KBM-7 (cell line): ENCODE measurements around the gene ZNF813.
"Not testable (repeated sequence)": the region's sequence is repeated elsewhere in the genome, so short reads cannot be mapped to it uniquely, and the experiment has no call there.

Experiments used
- DNase-seq: peaks from one replicate; pipeline ENCODE4 v3.0.0-alpha.2; 2015
- in situ Hi-C: fragments of 300-500 bp; cut with MboI; formaldehyde crosslinking; loops from 2 replicates; pipeline ENCODE4 v1.14.3; 2020; ENCODE audit warnings: low sequenced_read_pairs, low pct_unique_long_range_greater_than_20kb, mixed read lengths

The ZNF813 gene

GRCh38 chr19:53474832-53475231, 7.3 kb downstream of the ZNF813 start:
- DNase-seq, in situ Hi-C loops: not testable (repeated sequence)

- DNase-seq, in situ Hi-C loops: not testable (repeated sequence)
Observed at GRCh38 chr19:53475470-53475869, 7.9 kb downstream of the ZNF813 start.

GRCh38 chr19:53483751-53484150, 16.2 kb downstream of the ZNF813 start:
- in situ Hi-C loops, DNase-seq: not testable (repeated sequence)

- in situ Hi-C loops, result no loop called here
Observed at GRCh38 chr19:53485046-53486004, 17.8 kb downstream of the ZNF813 start.

GRCh38 chr19:53492153-53492552, 24.6 kb downstream of the ZNF813 start:
- no peak for DNase-seq
- in situ Hi-C loops, result no loop called here

More at GRCh38 chr19:53485046-53486004, 17.8 kb downstream of the ZNF813 start:
- DNase-seq, result no peak

- DNase-seq, in situ Hi-C loops: not testable (repeated sequence)
Observed at GRCh38 chr19:53497311-53498023, 29.9 kb downstream of the ZNF813 start.

- DNase-seq, in situ Hi-C loops: not testable (repeated sequence)
Observed at GRCh38 chr19:53498024-53498395, 30.5 kb downstream of the ZNF813 start.

- in situ Hi-C loops, DNase-seq: not testable (repeated sequence)
Observed at GRCh38 chr19:53503151-53503550, 35.6 kb downstream of the ZNF813 start.

GRCh38 chr19:53503671-53504364, 36.3 kb downstream of the ZNF813 start:
- DNase-seq, in situ Hi-C loops: not testable (repeated sequence)

GRCh38 chr19:53504365-53504703, 36.8 kb downstream of the ZNF813 start:
- DNase-seq, in situ Hi-C loops: not testable (repeated sequence)

GRCh38 chr19:53504885-53505284, 37.4 kb downstream of the ZNF813 start:
- in situ Hi-C loops, result no loop called here
- no peak for DNase-seq

GRCh38 chr19:53506728-53507127, 39.2 kb downstream of the ZNF813 start:
- in situ Hi-C loops, result no loop called here

GRCh38 chr19:53507523-53508442, 40.2 kb downstream of the ZNF813 start:
- no peak for DNase-seq
- in situ Hi-C loops, result no loop called here

More at GRCh38 chr19:53506728-53507127, 39.2 kb downstream of the ZNF813 start:
- no peak for DNase-seq

GRCh38 chr19:53509443-53509842, 41.9 kb downstream of the ZNF813 start:
- no peak for DNase-seq
- in situ Hi-C loops, result no loop called here

- DNase-seq, result no peak
- in situ Hi-C loops, result no loop called here
Observed at GRCh38 chr19:53509845-53510244, 42.3 kb downstream of the ZNF813 start.

- no peak for DNase-seq
- in situ Hi-C loops, result no loop called here
Observed at GRCh38 chr19:53511357-53511756, 43.8 kb downstream of the ZNF813 start.

GRCh38 chr19:53511933-53512374, 44.4 kb downstream of the ZNF813 start:
- in situ Hi-C loops, result no loop called here
- peak; percentile 50 for DNase-seq

- in situ Hi-C loops, DNase-seq: not testable (repeated sequence)
Observed at GRCh38 chr19:53515047-53515446, 47.5 kb downstream of the ZNF813 start.
